HG03045 (cell line): Measurements from ENCODE around the gene MAGIX.
"Not testable (repeated sequence)": the region's sequence is repeated elsewhere in the genome, so short reads cannot be mapped to it uniquely, and the experiment has no call there.

Experiments used
- ATAC-seq: cut with Tn5 transposase; IDR thresholded peaks from one replicate; pipeline ENCODE4 v1.9.1; 2021; ENCODE audit warnings: mild to moderate bottlenecking, moderate library complexity; ENCODE audit not compliant: unreplicated experiment

Gene MAGIX

GRCh38 chrX:49162620-49163019 lies at the start of gene MAGIX:
Gene MAGIX, plus strand, starts transcription at chrX:49162758. Its CDS starts 132 bp downstream, at chrX:49162890.
- no peak for ATAC-seq

- no peak for ATAC-seq
These were observed 46.5 kb upstream of the MAGIX start for GRCh38 chrX:49116076-49116475.

- no peak for ATAC-seq
These were observed 45.8 kb upstream of the MAGIX start for GRCh38 chrX:49116716-49117115.

- no peak for ATAC-seq
These were observed 45.0 kb upstream of the MAGIX start for GRCh38 chrX:49117581-49117980.

- ATAC-seq, result no peak
These were observed 42.5 kb upstream of the MAGIX start for GRCh38 chrX:49120091-49120490.

GRCh38 chrX:49122499-49122898 lies 40.1 kb upstream of the MAGIX start:
- no peak for ATAC-seq

- not testable (repeated sequence) for ATAC-seq
These were observed 34.8 kb upstream of the MAGIX start for GRCh38 chrX:49127742-49128258.

GRCh38 chrX:49129427-49129826 lies 33.1 kb upstream of the MAGIX start:
- ATAC-seq, result no peak

GRCh38 chrX:49132275-49132674 lies 30.3 kb upstream of the MAGIX start:
- not testable (repeated sequence) for ATAC-seq

GRCh38 chrX:49133759-49134158 lies 28.8 kb upstream of the MAGIX start:
- ATAC-seq, result no peak

GRCh38 chrX:49137492-49137891 lies 25.1 kb upstream of the MAGIX start:
- no peak for ATAC-seq

- no peak for ATAC-seq
These were observed 22.8 kb upstream of the MAGIX start for GRCh38 chrX:49139713-49140112.

- not testable (repeated sequence) for ATAC-seq
These were observed 20.3 kb upstream of the MAGIX start for GRCh38 chrX:49142264-49142663.

GRCh38 chrX:49143154-49143553 lies 19.4 kb upstream of the MAGIX start:
- not testable (repeated sequence) for ATAC-seq

- no peak for ATAC-seq
These were observed 15.3 kb upstream of the MAGIX start for GRCh38 chrX:49147282-49147681.

GRCh38 chrX:49147936-49148335 lies 14.6 kb upstream of the MAGIX start:
- ATAC-seq, result no peak

- ATAC-seq, result not testable (repeated sequence)
These were observed 14.0 kb upstream of the MAGIX start for GRCh38 chrX:49148390-49149100.

- ATAC-seq, result not testable (repeated sequence)
These were observed 13.3 kb upstream of the MAGIX start for GRCh38 chrX:49149291-49149690.

GRCh38 chrX:49153467-49153866 lies 9.1 kb upstream of the MAGIX start:
- no peak for ATAC-seq

- no peak for ATAC-seq
These were observed 7.2 kb upstream of the MAGIX start for GRCh38 chrX:49155243-49155899.

- peak; percentile 89 for ATAC-seq
These were observed 6.4 kb upstream of the MAGIX start for GRCh38 chrX:49155900-49156837.
